ENCODE data around the gene B3GNT5.

Gene B3GNT5

GRCh38 chr3:183283886-183284285 lies 30.8 kb downstream of the B3GNT5 start:
- Histone ChIP-seq H3K9ac (ENCODE audit: insufficient read length) (no peak overlapping the region), H3K9me3 (ENCODE audit: low read depth, low read length) (no peaks in the 10 kb centered on the region), H3K36me3 (ENCODE audit: insufficient read depth, low read length) (no peaks in the 10 kb centered on the region), H3K4me3 (no peak overlapping the region), H3K27ac (no peak overlapping the region)
- TF ChIP-seq POLR2AphosphoS5 (IDR thresholded peaks at IDR 0.05; ENCODE audit: borderline replicate concordance, low read depth, low read length) (no peak), EZH2 (IDR thresholded peaks at IDR 0.05) (no peak), FOXP2 (optimal IDR thresholded peaks at IDR 0.05; ENCODE audit: control extremely low read depth, extremely low read length, insufficient read depth) (no peak)
- no peak for DNase-seq (ENCODE audit: low read depth, low spot score)

- no peak overlapping the region for H3K4me3 ChIP-seq
- no peak for TF ChIP-seq FOXP2 (optimal IDR thresholded peaks at IDR 0.05; ENCODE audit: control extremely low read depth, extremely low read length, insufficient read depth)
- no peak for TF ChIP-seq POLR2AphosphoS5 (IDR thresholded peaks at IDR 0.05; ENCODE audit: borderline replicate concordance, low read depth, low read length)
- TF ChIP-seq EZH2 (IDR thresholded peaks at IDR 0.05), result no peak
- H3K36me3 ChIP-seq (ENCODE audit: insufficient read depth, low read length), result no peaks in the 10 kb centered on the region
- no peak overlapping the region for H3K9ac ChIP-seq (ENCODE audit: insufficient read length)
- no peaks in the 10 kb centered on the region for H3K9me3 ChIP-seq (ENCODE audit: low read depth, low read length)
- H3K27ac ChIP-seq, result no peak overlapping the region
- DNase-seq (ENCODE audit: low read depth, low spot score), result no peak
Observed at GRCh38 chr3:183284570-183284969, 31.5 kb downstream of the B3GNT5 start.

- no peak overlapping the region for H3K27ac ChIP-seq
- TF ChIP-seq EZH2 (IDR thresholded peaks at IDR 0.05) (no peak), FOXP2 (optimal IDR thresholded peaks at IDR 0.05; ENCODE audit: control extremely low read depth, extremely low read length, insufficient read depth) (no peak), POLR2AphosphoS5 (IDR thresholded peaks at IDR 0.05; ENCODE audit: borderline replicate concordance, low read depth, low read length) (no peak)
- H3K4me3 ChIP-seq, result no peak overlapping the region
- H3K9me3 ChIP-seq (ENCODE audit: low read depth, low read length), result no peaks in the 10 kb centered on the region
- no peak for DNase-seq (ENCODE audit: low read depth, low spot score)
- no peak overlapping the region for H3K9ac ChIP-seq (ENCODE audit: insufficient read length)
- no peaks in the 10 kb centered on the region for H3K36me3 ChIP-seq (ENCODE audit: insufficient read depth, low read length)
Observed at GRCh38 chr3:183285318-183285717, 32.3 kb downstream of the B3GNT5 start.

- no peak for TF ChIP-seq POLR2AphosphoS5 (IDR thresholded peaks at IDR 0.05; ENCODE audit: borderline replicate concordance, low read depth, low read length)
- TF ChIP-seq FOXP2 (optimal IDR thresholded peaks at IDR 0.05; ENCODE audit: control extremely low read depth, extremely low read length, insufficient read depth), result no peak
- no peak for TF ChIP-seq EZH2 (IDR thresholded peaks at IDR 0.05)
- H3K9me3 ChIP-seq (ENCODE audit: low read depth, low read length), result no peaks in the 10 kb centered on the region
- H3K36me3 ChIP-seq (ENCODE audit: insufficient read depth, low read length), result no peaks in the 10 kb centered on the region
- no peak overlapping the region for H3K4me3 ChIP-seq
- H3K27ac ChIP-seq, result no peak overlapping the region
- no peak for DNase-seq (ENCODE audit: low read depth, low spot score)
- no peak overlapping the region for H3K9ac ChIP-seq (ENCODE audit: insufficient read length)
Observed at GRCh38 chr3:183285828-183286457, 32.9 kb downstream of the B3GNT5 start.

- DNase-seq (ENCODE audit: low read depth, low spot score), result no peak
- no peak for TF ChIP-seq POLR2AphosphoS5 (IDR thresholded peaks at IDR 0.05; ENCODE audit: borderline replicate concordance, low read depth, low read length)
- TF ChIP-seq EZH2 (IDR thresholded peaks at IDR 0.05), result no peak
- no peak for TF ChIP-seq FOXP2 (optimal IDR thresholded peaks at IDR 0.05; ENCODE audit: control extremely low read depth, extremely low read length, insufficient read depth)
- Histone ChIP-seq H3K9me3 (ENCODE audit: low read depth, low read length) (no peaks in the 10 kb centered on the region), H3K9ac (ENCODE audit: insufficient read length) (no peak overlapping the region), H3K27ac (no peak overlapping the region), H3K4me3 (no peak overlapping the region), H3K36me3 (ENCODE audit: insufficient read depth, low read length) (no peaks in the 10 kb centered on the region)
Observed at GRCh38 chr3:183287301-183287971, 34.4 kb downstream of the B3GNT5 start.

- DNase-seq (ENCODE audit: low read depth, low spot score), result no peak
- H3K9me3 ChIP-seq (ENCODE audit: low read depth, low read length), result no peaks in the 10 kb centered on the region
- no peak overlapping the region for H3K27ac ChIP-seq
- TF ChIP-seq FOXP2 (optimal IDR thresholded peaks at IDR 0.05; ENCODE audit: control extremely low read depth, extremely low read length, insufficient read depth) (no peak), POLR2AphosphoS5 (IDR thresholded peaks at IDR 0.05; ENCODE audit: borderline replicate concordance, low read depth, low read length) (no peak)
- H3K36me3 ChIP-seq (ENCODE audit: insufficient read depth, low read length), result peaks cover 1% of the 10 kb centered on the region; the same call in 1 of the 2 replicates
- no peak overlapping the region for H3K4me3 ChIP-seq
- no peak overlapping the region for H3K9ac ChIP-seq (ENCODE audit: insufficient read length)
Observed at GRCh38 chr3:183288117-183288516, 35.1 kb downstream of the B3GNT5 start.

GRCh38 chr3:183290216-183290615 lies 37.2 kb downstream of the B3GNT5 start:
- no peak for TF ChIP-seq FOXP2 (optimal IDR thresholded peaks at IDR 0.05; ENCODE audit: control extremely low read depth, extremely low read length, insufficient read depth)
- no peak for TF ChIP-seq EZH2 (IDR thresholded peaks at IDR 0.05)
- no peak for TF ChIP-seq POLR2AphosphoS5 (IDR thresholded peaks at IDR 0.05; ENCODE audit: borderline replicate concordance, low read depth, low read length)
- H3K9ac ChIP-seq (ENCODE audit: insufficient read length), result no peak overlapping the region
- H3K9me3 ChIP-seq (ENCODE audit: low read depth, low read length), result no peaks in the 10 kb centered on the region
- DNase-seq (ENCODE audit: low read depth, low spot score), result no peak
- H3K4me3 ChIP-seq, result no peak overlapping the region
- H3K27ac ChIP-seq, result no peak overlapping the region
- peaks cover 5% of the 10 kb centered on the region; the same call in 1 of the 2 replicates for H3K36me3 ChIP-seq (ENCODE audit: insufficient read depth, low read length)

GRCh38 chr3:183291497-183292031 lies 38.5 kb downstream of the B3GNT5 start:
- DNase-seq (ENCODE audit: low read depth, low spot score), result no peak
- TF ChIP-seq POLR2AphosphoS5 (IDR thresholded peaks at IDR 0.05; ENCODE audit: borderline replicate concordance, low read depth, low read length) (no peak), FOXP2 (optimal IDR thresholded peaks at IDR 0.05; ENCODE audit: control extremely low read depth, extremely low read length, insufficient read depth) (no peak), EZH2 (IDR thresholded peaks at IDR 0.05) (no peak)
- Histone ChIP-seq H3K9me3 (ENCODE audit: low read depth, low read length) (no peaks in the 10 kb centered on the region; the same call in 1 of the 2 replicates), H3K9ac (ENCODE audit: insufficient read length) (no peak overlapping the region), H3K27ac (no peak overlapping the region), H3K36me3 (ENCODE audit: insufficient read depth, low read length) (peaks cover 5% of the 10 kb centered on the region; the same call in 1 of the 2 replicates), H3K4me3 (no peak overlapping the region)

Data from SK-N-MC (cell line).